Testis (tissue), 2 donors: ENCODE measurements around the gene CLEC16A.

Experiments used
- POLR2A ChIP-seq: fragments of 450-650 bp; IDR thresholded peaks from one replicate; pipeline ENCODE4 v1.6.1; 2017; ENCODE audit warnings: antibody characterized with exemption, mild to moderate bottlenecking, moderate library complexity
- TF ChIP-seq, protein P1 (sequence below), 3 experiments: fragments of 450-650 bp in 2 of 3; fragments of 200-600 bp in 1 of 3; sonication (generic) in 1 of 3; IDR thresholded peaks; one replicate each; pipeline ENCODE4 v1.5.1; 2016 to 2019; ENCODE audit warnings: antibody characterized with exemption in 3 of 3, mild to moderate bottlenecking in 2 of 3, moderate library complexity in 1 of 3

DNA sequence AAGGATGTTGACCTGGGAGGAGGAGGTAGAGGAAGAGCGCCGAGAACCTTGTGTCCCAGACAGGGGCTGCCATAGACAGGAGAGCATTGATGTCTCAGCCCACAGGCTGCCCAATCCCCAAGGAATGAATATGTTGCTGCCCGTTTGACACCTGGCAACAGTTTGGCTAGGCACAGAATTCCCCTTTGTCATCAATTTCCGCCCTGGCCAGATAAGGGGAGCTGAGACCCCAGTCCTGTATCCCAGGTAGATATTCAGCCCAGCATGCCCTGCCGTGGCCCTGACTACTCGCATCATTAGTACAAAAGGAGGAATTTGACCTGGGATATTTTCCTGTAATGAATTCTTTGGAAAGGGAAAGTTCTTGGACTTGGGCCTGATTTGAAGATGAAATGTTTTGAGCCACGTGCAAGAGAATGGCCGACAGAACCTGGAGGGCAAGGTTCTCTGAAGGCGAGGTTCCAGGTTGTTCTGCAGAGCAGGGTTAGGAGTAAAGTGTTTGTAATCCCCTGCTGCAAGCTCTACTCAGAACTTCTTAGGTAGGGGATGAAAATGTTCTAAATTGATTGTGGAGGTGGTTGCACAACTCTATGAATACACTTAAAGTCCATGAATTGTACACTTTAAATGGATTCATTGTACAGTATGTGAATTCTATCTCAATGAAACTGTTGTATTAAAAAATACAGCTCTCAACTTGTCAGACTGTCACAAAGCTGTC lies 202.8 kb downstream of the CLEC16A start:
- TF ChIP-seq, protein P1, sequence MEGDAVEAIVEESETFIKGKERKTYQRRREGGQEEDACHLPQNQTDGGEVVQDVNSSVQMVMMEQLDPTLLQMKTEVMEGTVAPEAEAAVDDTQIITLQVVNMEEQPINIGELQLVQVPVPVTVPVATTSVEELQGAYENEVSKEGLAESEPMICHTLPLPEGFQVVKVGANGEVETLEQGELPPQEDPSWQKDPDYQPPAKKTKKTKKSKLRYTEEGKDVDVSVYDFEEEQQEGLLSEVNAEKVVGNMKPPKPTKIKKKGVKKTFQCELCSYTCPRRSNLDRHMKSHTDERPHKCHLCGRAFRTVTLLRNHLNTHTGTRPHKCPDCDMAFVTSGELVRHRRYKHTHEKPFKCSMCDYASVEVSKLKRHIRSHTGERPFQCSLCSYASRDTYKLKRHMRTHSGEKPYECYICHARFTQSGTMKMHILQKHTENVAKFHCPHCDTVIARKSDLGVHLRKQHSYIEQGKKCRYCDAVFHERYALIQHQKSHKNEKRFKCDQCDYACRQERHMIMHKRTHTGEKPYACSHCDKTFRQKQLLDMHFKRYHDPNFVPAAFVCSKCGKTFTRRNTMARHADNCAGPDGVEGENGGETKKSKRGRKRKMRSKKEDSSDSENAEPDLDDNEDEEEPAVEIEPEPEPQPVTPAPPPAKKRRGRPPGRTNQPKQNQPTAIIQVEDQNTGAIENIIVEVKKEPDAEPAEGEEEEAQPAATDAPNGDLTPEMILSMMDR (IDR thresholded peaks at IDR 0.05), result no peak
- no peak for TF ChIP-seq POLR2A
